GM23338 (cell line): ENCODE results near the gene WFS1. TPM values are rescaled to one million over a fixed set of nuclear protein-coding genes. Genes with fewer than 3 reads are reported as not detected.

Experiments
- ATAC-seq: fragments of 200-7000 bp; cut with Tn5 transposase; 3 replicates; pipeline ENCODE4 v1.9.1; 2020
- DNase-seq: peaks from one replicate; pipeline ENCODE4 v3.0.0-alpha.2; 2015; ENCODE audit warnings: low spot score
- H2AFZ ChIP-seq: fragments of 200-600 bp; sonication (generic); 2 replicates; pipeline ENCODE4 v1.8.0; 2016; ENCODE audit warnings: antibody characterized with exemption, mild to moderate bottlenecking, moderate library complexity
- H3F3A ChIP-seq: fragments of 200-600 bp; sonication (generic); replicated peaks from 2 replicates; pipeline ENCODE4 v1.8.0; 2017; ENCODE audit warnings: antibody characterized with exemption, mixed run types, low read depth
- H3K27ac ChIP-seq: fragments of 200-600 bp; sonication (generic); 2 replicates; pipeline ENCODE4 v1.6.1; 2016; ENCODE audit warnings: low read depth
- H3K27me3 ChIP-seq: fragments of 200-600 bp; sonication (generic); 2 replicates; pipeline ENCODE4 v1.8.0; 2016; ENCODE audit warnings: mild to moderate bottlenecking, mixed run types, moderate library complexity; ENCODE audit not compliant: insufficient read depth
- H3K36me3 ChIP-seq: fragments of 200-600 bp; sonication (generic); 2 replicates; pipeline ENCODE4 v1.8.0; 2016; ENCODE audit warnings: mild to moderate bottlenecking; ENCODE audit not compliant: insufficient read depth
- H3K4me1 ChIP-seq: fragments of 200-600 bp; sonication (generic); 2 replicates; pipeline ENCODE4 v1.8.0; 2016; ENCODE audit warnings: mild to moderate bottlenecking, moderate library complexity; ENCODE audit not compliant: insufficient read depth
- H3K4me2 ChIP-seq: fragments of 200-600 bp; sonication (generic); 2 replicates; pipeline ENCODE4 v1.7.1; 2017; ENCODE audit warnings: mixed run types
- H3K4me3 ChIP-seq: fragments of 200-600 bp; sonication (generic); 2 replicates; pipeline ENCODE4 v1.6.1; 2016; ENCODE audit warnings: mixed run types
- H3K79me2 ChIP-seq: fragments of 200-600 bp; sonication (generic); replicated peaks from 2 replicates; pipeline ENCODE4 v1.8.0; 2017; ENCODE audit warnings: mild to moderate bottlenecking; ENCODE audit not compliant: insufficient read depth
- H3K9me2 ChIP-seq: fragments of 200-600 bp; sonication (generic); 2 replicates; pipeline ENCODE4 v1.8.0; 2017; ENCODE audit not compliant: insufficient read depth
- H4K20me1 ChIP-seq: fragments of 200-600 bp; sonication (generic); replicated peaks from 2 replicates; pipeline ENCODE4 v1.8.0; 2017; ENCODE audit warnings: mild to moderate bottlenecking; ENCODE audit not compliant: insufficient read depth
- H3K27ac Mint-ChIP-seq: 2 replicates; pipeline ENCODE4 v1.8.0; 2020; ENCODE audit warnings: inconsistent platforms, mild to moderate bottlenecking, moderate library complexity, mixed read lengths
- H3K27me3 Mint-ChIP-seq: 3 replicates; pipeline ENCODE4 v1.8.0; 2022; ENCODE audit warnings: low read depth, mild to moderate bottlenecking, moderate library complexity, mixed read lengths, inconsistent platforms; ENCODE audit not compliant: insufficient read depth, poor library complexity
- H3K36me3 Mint-ChIP-seq: 3 replicates; pipeline ENCODE4 v1.8.0; 2021; ENCODE audit warnings: low read depth, mild to moderate bottlenecking, inconsistent platforms, moderate library complexity, mixed read lengths
- H3K4me1 Mint-ChIP-seq: 3 replicates; pipeline ENCODE4 v1.8.0; 2020; ENCODE audit warnings: mild to moderate bottlenecking, inconsistent platforms, mixed read lengths
- H3K4me3 Mint-ChIP-seq: 3 replicates; pipeline ENCODE4 v1.8.0; 2021; ENCODE audit warnings: moderate library complexity, mild to moderate bottlenecking, inconsistent platforms, mixed read lengths
- H3K9me3 Mint-ChIP-seq: 3 replicates; pipeline ENCODE4 v1.8.0; 2020; ENCODE audit warnings: moderate library complexity, mild to moderate bottlenecking, inconsistent platforms, mixed read lengths
- CREB1 ChIP-seq: fragments of 250-450 bp; sonication (Bioruptor Pico); IDR thresholded peaks from 2 replicates; pipeline ENCODE4 v1.5.0; 2020; ENCODE audit warnings: low read depth, mild to moderate bottlenecking, moderate library complexity
- CTCF ChIP-seq, 2 experiments: fragments of 200-600 bp in 1 of 2; sonication (generic) in 1 of 2; conservative IDR thresholded peaks; 2 replicates each; pipeline versions ENCODE4 v1.5.1 to v1.6.1; 2016 to 2017; ENCODE audit warnings: antibody characterized with exemption in 2 of 2, low read depth in 2 of 2, mild to moderate bottlenecking in 2 of 2, moderate library complexity in 1 of 2
- JUNB ChIP-seq: IDR thresholded peaks from one replicate; pipeline ENCODE4 v1.6.1; 2016; ENCODE audit warnings: antibody characterized with exemption; ENCODE audit not compliant: unreplicated experiment
- POLR2AphosphoS5 ChIP-seq: IDR thresholded peaks from 2 replicates; pipeline ENCODE4 v1.6.1; 2016; ENCODE audit warnings: antibody characterized with exemption, low read depth
- STAT1 ChIP-seq: IDR thresholded peaks from one replicate; pipeline ENCODE4 v1.6.1; 2016; ENCODE audit warnings: antibody characterized with exemption; ENCODE audit not compliant: unreplicated experiment
- ZNF331 ChIP-seq: fragments of 250-450 bp; sonication (Bioruptor Pico); IDR thresholded peaks from 2 replicates; pipeline ENCODE4 v1.5.0; 2020; ENCODE audit warnings: low read depth, mild to moderate bottlenecking, moderate library complexity
- ZNF462 ChIP-seq: fragments of 250-450 bp; sonication (Bioruptor Pico); IDR thresholded peaks from 2 replicates; pipeline ENCODE4 v1.5.0; 2020; ENCODE audit warnings: mild to moderate bottlenecking, moderate library complexity
- polyA plus RNA-seq: library from polyadenylated mRNA; unstranded; fragments of >200 nt; fragmentation: Nextera tagmentation; extraction: Ambion mirVana; gene quantifications from 2 replicates; pipeline ENCODE4 v1.2.1, GENCODE V29; 2016
- total RNA-seq: library from RNA; depleted of rRNA; stranded (reverse); fragments of >200 nt; shearing (Covaris generic); gene quantifications from 2 replicates; pipeline ENCODE4 v1.2.3, GENCODE V29; 2014

WFS1 gene
- total and polyA plus RNA-seq, 2 experiments from 2014 or later = 24.7 to 45.4 TPM

GRCh38 chr4:6346373-6347110, 76.9 kb downstream of the WFS1 start:
- Mint-ChIP-seq H3K27me3 (no peaks in the 10 kb centered on the region), H3K4me3 (no peak overlapping the region; the same call in 2 of the 3 replicates)

More at GRCh38 chr4:6346373-6347110, 76.9 kb downstream of the WFS1 start:
- no peak overlapping the region for H3K27ac ChIP-seq
- no peaks in the 10 kb centered on the region for H3K79me2 ChIP-seq
- DNase-seq = no peak
- H3K36me3 Mint-ChIP-seq = no peaks in the 10 kb centered on the region
- no peaks in the 10 kb centered on the region for H4K20me1 ChIP-seq
- H3K27me3 ChIP-seq = no peaks in the 10 kb centered on the region
- no peaks in the 10 kb centered on the region for H3K9me2 ChIP-seq
- no peak overlapping the region for H3K4me3 ChIP-seq
- H3K4me2 ChIP-seq = no peak overlapping the region
- H3K36me3 ChIP-seq = no peaks in the 10 kb centered on the region
- no peak for ATAC-seq
- no peak overlapping the region for H3K27ac Mint-ChIP-seq
- H3K9me3 Mint-ChIP-seq = no peaks in the 10 kb centered on the region
- H3K4me1 Mint-ChIP-seq = peaks cover 7% of the 10 kb centered on the region
- no peaks in the 10 kb centered on the region for H3K4me1 ChIP-seq
- H2AFZ ChIP-seq = no peak overlapping the region
- TF ChIP-seq CREB1 (CRISPR knock-in tag) (no peak), POLR2AphosphoS5 (no peak), JUNB (no peak), ZNF331 (no peak), STAT1 (no peak), CTCF (conservative IDR thresholded peaks at IDR 0.05; ENCODE audit: low read depth in 2 of 2) (no peak), ZNF462 (CRISPR knock-in tag) (no peak)
- H3F3A ChIP-seq = no peaks in the 10 kb centered on the region
